GM23338 (cell line): Measurements from ENCODE around the gene RGPD8. TPM values are rescaled to one million over a fixed set of nuclear protein-coding genes. Genes with fewer than 3 reads are reported as not detected.

Experiments used
- ATAC-seq: fragments of 200-7000 bp; cut with Tn5 transposase; 3 replicates; pipeline ENCODE4 v1.9.1; 2020
- DNase-seq: peaks from one replicate; pipeline ENCODE4 v3.0.0-alpha.2; 2015; ENCODE audit warnings: low spot score
- H2AFZ ChIP-seq: fragments of 200-600 bp; sonication (generic); 2 replicates; pipeline ENCODE4 v1.8.0; 2016; ENCODE audit warnings: antibody characterized with exemption, mild to moderate bottlenecking, moderate library complexity
- H3F3A ChIP-seq: fragments of 200-600 bp; sonication (generic); replicated peaks from 2 replicates; pipeline ENCODE4 v1.8.0; 2017; ENCODE audit warnings: antibody characterized with exemption, mixed run types, low read depth
- H3K27ac ChIP-seq: fragments of 200-600 bp; sonication (generic); 2 replicates; pipeline ENCODE4 v1.6.1; 2016; ENCODE audit warnings: low read depth
- H3K27me3 ChIP-seq: fragments of 200-600 bp; sonication (generic); 2 replicates; pipeline ENCODE4 v1.8.0; 2016; ENCODE audit warnings: mild to moderate bottlenecking, mixed run types, moderate library complexity; ENCODE audit not compliant: insufficient read depth
- H3K36me3 ChIP-seq: fragments of 200-600 bp; sonication (generic); 2 replicates; pipeline ENCODE4 v1.8.0; 2016; ENCODE audit warnings: mild to moderate bottlenecking; ENCODE audit not compliant: insufficient read depth
- H3K4me1 ChIP-seq: fragments of 200-600 bp; sonication (generic); 2 replicates; pipeline ENCODE4 v1.8.0; 2016; ENCODE audit warnings: mild to moderate bottlenecking, moderate library complexity; ENCODE audit not compliant: insufficient read depth
- H3K4me2 ChIP-seq: fragments of 200-600 bp; sonication (generic); 2 replicates; pipeline ENCODE4 v1.7.1; 2017; ENCODE audit warnings: mixed run types
- H3K4me3 ChIP-seq: fragments of 200-600 bp; sonication (generic); 2 replicates; pipeline ENCODE4 v1.6.1; 2016; ENCODE audit warnings: mixed run types
- H3K79me2 ChIP-seq: fragments of 200-600 bp; sonication (generic); replicated peaks from 2 replicates; pipeline ENCODE4 v1.8.0; 2017; ENCODE audit warnings: mild to moderate bottlenecking; ENCODE audit not compliant: insufficient read depth
- H3K9me2 ChIP-seq: fragments of 200-600 bp; sonication (generic); 2 replicates; pipeline ENCODE4 v1.8.0; 2017; ENCODE audit not compliant: insufficient read depth
- H4K20me1 ChIP-seq: fragments of 200-600 bp; sonication (generic); replicated peaks from 2 replicates; pipeline ENCODE4 v1.8.0; 2017; ENCODE audit warnings: mild to moderate bottlenecking; ENCODE audit not compliant: insufficient read depth
- H3K27ac Mint-ChIP-seq: 2 replicates; pipeline ENCODE4 v1.8.0; 2020; ENCODE audit warnings: inconsistent platforms, mild to moderate bottlenecking, moderate library complexity, mixed read lengths
- H3K27me3 Mint-ChIP-seq: 3 replicates; pipeline ENCODE4 v1.8.0; 2022; ENCODE audit warnings: low read depth, mild to moderate bottlenecking, moderate library complexity, mixed read lengths, inconsistent platforms; ENCODE audit not compliant: insufficient read depth, poor library complexity
- H3K36me3 Mint-ChIP-seq: 3 replicates; pipeline ENCODE4 v1.8.0; 2021; ENCODE audit warnings: low read depth, mild to moderate bottlenecking, inconsistent platforms, moderate library complexity, mixed read lengths
- H3K4me1 Mint-ChIP-seq: 3 replicates; pipeline ENCODE4 v1.8.0; 2020; ENCODE audit warnings: mild to moderate bottlenecking, inconsistent platforms, mixed read lengths
- H3K4me3 Mint-ChIP-seq: 3 replicates; pipeline ENCODE4 v1.8.0; 2021; ENCODE audit warnings: moderate library complexity, mild to moderate bottlenecking, inconsistent platforms, mixed read lengths
- H3K9me3 Mint-ChIP-seq: 3 replicates; pipeline ENCODE4 v1.8.0; 2020; ENCODE audit warnings: moderate library complexity, mild to moderate bottlenecking, inconsistent platforms, mixed read lengths
- CTCF ChIP-seq, 2 experiments: fragments of 200-600 bp in 1 of 2; sonication (generic) in 1 of 2; conservative IDR thresholded peaks; 2 replicates each; pipeline versions ENCODE4 v1.5.1 to v1.6.1; 2016 to 2017; ENCODE audit warnings: antibody characterized with exemption in 2 of 2, low read depth in 2 of 2, mild to moderate bottlenecking in 2 of 2, moderate library complexity in 1 of 2
- EZH2phosphoT487 ChIP-seq: fragments of 200-600 bp; sonication (generic); IDR thresholded peaks from one replicate; pipeline ENCODE4 v1.8.1; 2018; ENCODE audit warnings: antibody characterized with exemption; ENCODE audit not compliant: unreplicated experiment
- JUNB ChIP-seq: IDR thresholded peaks from one replicate; pipeline ENCODE4 v1.6.1; 2016; ENCODE audit warnings: antibody characterized with exemption; ENCODE audit not compliant: unreplicated experiment
- NANOG ChIP-seq: IDR thresholded peaks from 2 replicates; pipeline ENCODE4 v1.6.1; 2016; ENCODE audit warnings: antibody characterized with exemption, borderline replicate concordance
- POLR2AphosphoS5 ChIP-seq: IDR thresholded peaks from 2 replicates; pipeline ENCODE4 v1.6.1; 2016; ENCODE audit warnings: antibody characterized with exemption, low read depth
- REST ChIP-seq: IDR thresholded peaks from one replicate; pipeline ENCODE4 v1.6.1; 2018; ENCODE audit warnings: antibody characterized with exemption; ENCODE audit not compliant: unreplicated experiment
- polyA plus RNA-seq: library from polyadenylated mRNA; unstranded; fragments of >200 nt; fragmentation: Nextera tagmentation; extraction: Ambion mirVana; gene quantifications from 2 replicates; pipeline ENCODE4 v1.2.1, GENCODE V29; 2016
- total RNA-seq: library from RNA; depleted of rRNA; stranded (reverse); fragments of >200 nt; shearing (Covaris generic); gene quantifications from 2 replicates; pipeline ENCODE4 v1.2.3, GENCODE V29; 2014
- TF ChIP-seq, protein P1 (sequence below): IDR thresholded peaks from 2 replicates; pipeline ENCODE4 v1.6.1; 2016; ENCODE audit warnings: antibody characterized with exemption

RGPD8 gene
- total and polyA plus RNA-seq, 2 experiments from 2014 or later = 1.1 to 8.6 TPM

GRCh38 chr2:112332123-112332696, 101.2 kb downstream of the RGPD8 start:
- H3K4me1 ChIP-seq = no peaks in the 10 kb centered on the region
- Mint-ChIP-seq H3K27me3 (no peaks in the 10 kb centered on the region), H3K4me3 (no peak overlapping the region), H3K4me1 (peaks cover 5% of the 10 kb centered on the region; the same call in 2 of the 3 replicates), H3K27ac (no peak overlapping the region), H3K36me3 (no peaks in the 10 kb centered on the region), H3K9me3 (no peaks in the 10 kb centered on the region)
- H3K9me2 ChIP-seq = no peaks in the 10 kb centered on the region
- no peak overlapping the region for H3K4me2 ChIP-seq
- no peak overlapping the region for H2AFZ ChIP-seq
- no peak overlapping the region for H3K27ac ChIP-seq
- DNase-seq (no peak), ATAC-seq (no peak)
- no peak overlapping the region for H3K4me3 ChIP-seq
- H3K36me3 ChIP-seq = no peaks in the 10 kb centered on the region
- no peaks in the 10 kb centered on the region for H3K79me2 ChIP-seq
- H4K20me1 ChIP-seq = no peaks in the 10 kb centered on the region
- H3F3A ChIP-seq = no peaks in the 10 kb centered on the region
- TF ChIP-seq JUNB (no peak), CTCF (conservative IDR thresholded peaks at IDR 0.05; ENCODE audit: low read depth in 2 of 2) (no peak)
- H3K27me3 ChIP-seq = no peaks in the 10 kb centered on the region

DNA sequence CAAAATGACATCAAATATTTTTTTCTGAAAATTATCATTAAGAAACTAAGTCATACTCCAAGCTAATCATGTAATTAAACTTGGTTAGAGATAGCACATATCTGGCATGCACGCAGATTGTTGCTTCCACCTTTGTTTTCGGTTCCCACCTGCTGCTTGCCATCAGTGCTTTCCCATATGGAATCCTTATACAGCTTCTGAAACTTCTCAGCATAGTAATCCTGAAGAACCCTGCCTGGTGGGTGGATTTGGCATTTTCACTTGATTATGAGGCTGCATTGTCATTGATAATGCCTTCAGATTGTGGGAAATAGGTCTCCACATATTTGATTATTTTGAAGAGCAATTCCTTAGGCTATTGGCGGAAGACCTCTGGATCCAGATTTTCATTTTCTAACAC, 110.5 kb downstream of the RGPD8 start:
- no peaks in the 10 kb centered on the region; the same call in 2 of the 3 replicates for H3K36me3 Mint-ChIP-seq
- H3K27ac Mint-ChIP-seq = no peak overlapping the region
- Histone ChIP-seq H3K4me3 (no peak overlapping the region), H3K79me2 (no peaks in the 10 kb centered on the region), H3F3A (no peaks in the 10 kb centered on the region), H2AFZ (no peak overlapping the region), H3K4me1 (no peaks in the 10 kb centered on the region), H4K20me1 (no peaks in the 10 kb centered on the region), H3K27ac (no peak overlapping the region), H3K36me3 (no peaks in the 10 kb centered on the region), H3K4me2 (no peak overlapping the region), H3K27me3 (no peaks in the 10 kb centered on the region), H3K9me2 (no peaks in the 10 kb centered on the region)
- no peak overlapping the region for H3K4me3 Mint-ChIP-seq
- H3K4me1 Mint-ChIP-seq = peaks cover 7% of the 10 kb centered on the region; the same call in 2 of the 3 replicates
- ATAC-seq (peak; percentile 55), DNase-seq (peak; percentile 9)
- H3K27me3 Mint-ChIP-seq = no peaks in the 10 kb centered on the region
- H3K9me3 Mint-ChIP-seq = no peaks in the 10 kb centered on the region
- TF ChIP-seq NANOG = no peak
- no peak for TF ChIP-seq CTCF (conservative IDR thresholded peaks at IDR 0.05; ENCODE audit: low read depth in 2 of 2)
- no peak for TF ChIP-seq REST
- TF ChIP-seq, protein P1, sequence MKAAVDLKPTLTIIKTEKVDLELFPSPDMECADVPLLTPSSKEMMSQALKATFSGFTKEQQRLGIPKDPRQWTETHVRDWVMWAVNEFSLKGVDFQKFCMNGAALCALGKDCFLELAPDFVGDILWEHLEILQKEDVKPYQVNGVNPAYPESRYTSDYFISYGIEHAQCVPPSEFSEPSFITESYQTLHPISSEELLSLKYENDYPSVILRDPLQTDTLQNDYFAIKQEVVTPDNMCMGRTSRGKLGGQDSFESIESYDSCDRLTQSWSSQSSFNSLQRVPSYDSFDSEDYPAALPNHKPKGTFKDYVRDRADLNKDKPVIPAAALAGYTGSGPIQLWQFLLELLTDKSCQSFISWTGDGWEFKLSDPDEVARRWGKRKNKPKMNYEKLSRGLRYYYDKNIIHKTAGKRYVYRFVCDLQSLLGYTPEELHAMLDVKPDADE = no peak
- TF ChIP-seq EZH2phosphoT487 = no peak
- no peak for TF ChIP-seq POLR2AphosphoS5
